Activated naive CD4-positive, alpha-beta T cell treated with anti-CD3 and anti-CD28 coated beads, Interleukin-2, amount 50 U/mL, for 16 hours (primary cell): ENCODE data around the gene SNRPF.
A peak's percentile ranks its signal among the peaks of the same experiment; 100 is the strongest.
"Not testable (repeated sequence)": the region's sequence is repeated elsewhere in the genome, so short reads cannot be mapped to it uniquely, and the experiment has no call there.

Experiments
- DNase-seq: peaks from one replicate; pipeline ENCODE4 v3.0.0-alpha.2; 2020

Gene SNRPF

DNA sequence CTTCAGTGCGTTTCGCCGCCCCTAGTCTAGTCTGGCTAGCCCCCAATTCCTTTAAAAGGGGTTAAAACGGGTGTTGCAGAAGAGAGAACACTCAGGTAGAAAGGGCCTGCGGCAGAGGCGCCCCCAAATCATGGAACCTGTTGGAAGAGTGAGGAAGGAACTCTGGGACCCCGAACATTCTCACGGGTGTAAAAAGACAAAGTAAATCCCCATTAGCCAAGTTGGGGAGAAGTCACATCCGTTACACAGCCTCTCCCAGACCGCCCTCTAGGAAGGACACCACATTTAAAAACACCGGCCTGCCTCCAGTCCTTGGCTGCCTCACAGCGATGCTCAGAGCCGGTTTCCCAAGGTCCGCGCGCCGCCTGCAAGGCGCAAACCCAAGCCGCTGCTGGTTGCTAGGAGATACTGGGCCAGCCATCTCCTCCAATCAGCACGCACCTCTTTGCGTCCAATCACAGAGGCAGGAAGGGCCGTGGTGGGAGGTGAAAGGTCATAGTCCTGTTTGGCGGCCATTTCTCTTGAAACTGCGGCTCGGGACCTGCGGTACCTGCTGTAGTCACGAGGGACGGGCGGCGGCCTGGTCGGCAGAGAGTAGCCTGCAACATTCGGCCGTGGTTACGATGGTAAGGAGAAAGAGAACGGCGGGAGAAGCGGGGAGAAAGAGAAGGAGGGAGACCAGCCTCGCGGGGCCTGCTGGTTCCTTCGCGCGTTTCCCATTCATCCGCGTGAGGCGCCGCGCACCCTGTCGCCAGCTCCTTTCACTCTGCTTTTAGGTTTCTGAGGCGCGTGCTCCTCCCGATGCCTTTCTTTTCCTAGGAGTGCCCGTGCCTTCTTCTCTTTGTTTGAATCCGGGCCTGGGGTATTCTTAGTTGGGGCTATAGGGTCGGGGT, at the start of gene SNRPF:
TSS of gene SNRPF (plus strand) at position 502 of the 893 bp plus-strand sequence. CDS start at position 624, 122 bp downstream.
- peak; percentile 89 for DNase-seq

DNA sequence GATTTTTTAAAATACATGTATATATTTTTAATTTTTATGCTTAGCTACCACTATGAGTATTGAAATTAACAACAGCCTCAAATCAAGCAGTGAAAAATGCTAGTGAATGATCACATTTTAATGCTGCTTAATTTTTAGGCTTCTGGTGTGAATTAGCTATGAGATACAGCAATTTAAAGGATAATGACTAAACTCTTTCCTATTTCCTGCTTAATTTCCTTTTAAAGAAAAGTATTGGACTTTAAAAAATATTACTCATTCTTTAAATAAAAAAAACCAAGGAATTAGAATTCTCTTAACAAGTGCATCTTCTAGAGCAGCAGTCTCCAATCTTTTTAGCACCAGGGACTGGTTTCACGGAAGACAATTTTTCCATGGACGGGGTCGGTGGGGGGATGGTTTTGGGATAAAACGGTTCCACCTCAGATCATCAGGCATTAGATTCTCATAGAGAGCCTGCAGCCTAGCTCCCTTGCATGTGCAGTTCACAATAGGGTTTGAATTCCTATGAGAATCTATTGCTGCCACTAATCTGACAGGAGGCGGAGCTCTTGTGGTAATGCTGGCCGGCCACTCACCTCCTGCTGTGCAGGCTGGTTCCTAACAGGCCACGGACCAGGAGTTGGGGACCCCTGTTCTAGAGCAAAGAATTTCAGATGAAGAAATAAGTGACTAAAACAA, 49.6 kb upstream of the SNRPF start:
- DNase-seq, result no peak

DNA sequence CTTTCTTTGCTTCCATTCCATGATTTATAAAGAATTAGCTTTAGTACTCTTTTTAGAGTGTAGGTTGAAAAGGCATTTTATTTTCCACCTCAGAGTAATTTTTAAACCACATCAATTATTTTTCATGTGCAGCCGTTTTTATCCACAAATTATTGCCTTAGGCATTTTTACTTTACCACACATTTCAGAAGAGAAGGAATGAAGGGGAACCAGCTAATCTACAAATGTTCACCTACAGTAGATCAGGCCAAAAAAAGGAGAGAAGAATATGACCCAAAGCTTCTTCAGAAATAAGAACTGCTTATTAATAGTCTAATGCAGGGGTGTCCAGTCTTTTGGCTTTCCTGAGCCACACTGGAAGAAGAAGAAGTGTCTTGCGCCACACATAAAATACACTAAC, 48.3 kb upstream of the SNRPF start:
- no peak for DNase-seq

DNA sequence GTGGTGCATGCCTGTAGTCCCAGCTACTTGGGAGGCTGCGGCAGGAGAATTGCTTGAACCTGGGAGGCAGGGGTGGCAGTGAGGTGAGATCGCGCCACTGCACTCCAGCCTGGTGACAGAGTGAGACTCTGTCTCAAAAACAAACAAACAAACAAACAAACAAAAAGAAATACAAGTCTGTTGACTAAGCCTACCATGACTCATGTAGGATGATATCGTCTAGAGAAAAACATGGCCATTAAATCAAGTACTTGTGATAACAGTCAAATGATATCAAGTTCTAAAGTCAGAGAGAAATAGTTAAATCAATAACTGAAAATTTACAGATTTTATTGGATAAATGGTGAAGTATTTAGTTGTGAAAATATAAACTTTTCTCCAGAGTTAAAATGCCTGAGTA, 46.6 kb upstream of the SNRPF start:
- not testable (repeated sequence) for DNase-seq

DNA sequence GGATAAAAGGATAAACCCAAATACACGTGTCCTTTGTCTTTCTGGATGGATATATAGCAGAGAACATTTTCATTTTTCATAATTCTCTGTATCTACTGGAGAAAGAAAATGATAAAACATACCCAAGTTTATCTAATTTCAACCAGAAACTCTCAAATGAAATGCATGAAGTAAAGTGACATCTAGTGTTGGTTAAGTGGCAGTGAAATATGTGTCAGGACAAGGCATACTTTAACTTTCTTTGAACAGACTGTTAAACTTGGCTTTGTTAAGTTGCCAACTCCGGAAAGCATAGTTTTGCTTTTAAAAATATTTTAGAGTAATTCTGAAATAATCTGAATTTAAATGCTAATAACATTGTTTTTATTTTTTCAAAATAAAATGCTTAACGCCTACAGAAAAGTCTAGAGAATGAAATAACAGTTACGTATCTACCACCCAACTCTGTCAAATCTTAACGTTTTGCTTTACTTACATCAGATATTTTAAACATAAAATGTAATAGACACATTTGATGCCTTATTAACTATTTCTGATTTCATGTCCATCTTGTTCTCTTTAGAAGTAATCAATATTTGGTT, 43.0 kb upstream of the SNRPF start:
- no peak for DNase-seq

DNA sequence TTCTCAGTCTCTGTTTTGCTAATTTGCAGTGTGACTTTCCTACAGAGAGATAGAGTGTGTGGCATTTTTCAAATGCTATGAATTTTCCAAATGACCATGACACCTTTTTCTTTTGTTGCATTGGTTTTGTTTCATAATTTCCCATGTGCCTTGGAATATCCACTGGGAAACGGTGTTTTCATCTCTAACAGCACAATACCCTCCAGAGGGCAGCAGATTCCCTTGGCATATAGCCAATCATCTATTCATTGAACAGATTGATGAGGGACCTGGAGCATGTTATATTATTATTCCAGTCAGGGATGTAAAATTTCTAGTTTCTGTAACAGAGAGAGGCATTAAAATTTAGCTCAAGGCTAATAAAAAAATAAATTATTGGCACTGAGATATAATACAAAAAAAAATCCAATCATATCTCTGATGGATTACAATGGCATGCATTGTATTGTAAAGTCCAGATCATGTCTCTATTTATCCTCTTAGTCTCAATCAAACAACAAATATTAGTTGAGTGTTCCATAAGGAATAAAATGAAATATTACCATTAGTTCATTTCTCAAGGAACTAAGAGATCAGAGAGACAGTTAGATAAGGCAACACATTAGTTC, 38.6 kb upstream of the SNRPF start:
- DNase-seq, result no peak

DNA sequence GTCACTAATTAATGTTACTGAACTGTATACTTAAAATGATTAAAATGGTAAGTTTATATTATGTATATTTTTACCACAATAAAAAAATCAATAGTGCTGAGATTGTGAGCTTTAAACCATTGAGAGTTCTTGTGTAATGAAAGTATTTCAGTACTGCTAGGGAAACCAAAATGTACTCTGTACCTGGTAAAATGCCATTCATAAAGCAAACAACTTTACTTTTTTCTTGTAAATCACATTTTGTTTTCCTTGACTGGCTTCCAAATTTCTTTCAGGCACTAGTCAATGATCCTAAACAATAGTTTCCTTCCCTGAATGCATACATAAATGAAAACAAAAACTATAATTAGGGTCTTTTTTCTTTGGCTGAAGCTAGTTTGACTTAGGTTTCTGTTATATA, 29.4 kb upstream of the SNRPF start:
- no peak for DNase-seq

DNA sequence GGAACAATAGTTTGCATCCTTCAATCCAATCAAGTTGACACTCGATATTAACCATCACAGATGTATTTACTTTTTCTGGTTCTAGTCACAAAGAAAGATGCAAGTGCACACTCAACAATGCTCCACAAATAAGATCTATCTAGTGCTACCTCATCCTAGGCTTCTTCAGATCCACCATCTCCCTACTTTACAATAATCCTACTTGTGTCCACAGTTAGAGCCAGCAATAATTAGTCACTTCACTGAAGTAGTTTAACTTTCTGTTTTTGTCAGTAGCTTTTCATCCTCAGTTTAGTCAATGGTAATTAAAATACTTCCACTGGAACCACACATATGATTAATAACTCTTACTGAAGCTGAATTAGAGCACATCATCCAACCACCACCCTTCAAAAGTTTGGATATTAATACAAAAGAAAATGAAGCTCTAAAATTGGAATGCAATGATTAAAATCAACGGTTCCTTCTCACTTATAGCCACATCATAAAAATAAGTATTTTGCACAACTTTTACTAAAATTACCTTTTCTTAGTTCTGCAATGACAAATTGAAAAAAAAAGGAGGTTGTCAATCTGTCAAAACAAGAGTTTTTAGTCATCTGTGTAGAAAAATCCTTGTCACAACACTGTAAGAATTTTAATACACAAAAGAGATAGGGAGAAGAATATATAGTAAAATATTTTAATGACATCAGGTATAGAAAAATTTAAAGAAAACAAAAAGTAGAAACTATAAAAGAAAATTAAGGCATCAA, 28.2 kb upstream of the SNRPF start:
- no peak for DNase-seq

DNA sequence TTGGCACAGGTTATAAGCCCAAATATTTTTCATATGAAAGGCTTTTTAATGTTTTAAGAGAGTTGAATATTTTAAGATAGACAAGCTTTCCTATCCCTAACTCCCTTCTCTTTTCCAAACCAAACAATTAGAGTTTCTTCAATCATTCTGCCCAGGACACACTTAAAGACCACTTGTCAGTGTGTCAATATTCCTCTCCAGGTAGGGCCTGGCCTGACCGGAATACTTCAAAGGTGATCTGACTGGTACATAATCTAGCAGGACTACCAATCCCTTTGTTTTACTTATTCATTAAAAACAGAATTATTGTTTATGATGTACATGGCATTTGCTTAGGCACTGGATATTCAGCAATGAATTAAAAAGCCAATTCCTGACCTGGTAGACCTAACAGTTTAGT, 24.2 kb upstream of the SNRPF start:
- DNase-seq, result no peak

DNA sequence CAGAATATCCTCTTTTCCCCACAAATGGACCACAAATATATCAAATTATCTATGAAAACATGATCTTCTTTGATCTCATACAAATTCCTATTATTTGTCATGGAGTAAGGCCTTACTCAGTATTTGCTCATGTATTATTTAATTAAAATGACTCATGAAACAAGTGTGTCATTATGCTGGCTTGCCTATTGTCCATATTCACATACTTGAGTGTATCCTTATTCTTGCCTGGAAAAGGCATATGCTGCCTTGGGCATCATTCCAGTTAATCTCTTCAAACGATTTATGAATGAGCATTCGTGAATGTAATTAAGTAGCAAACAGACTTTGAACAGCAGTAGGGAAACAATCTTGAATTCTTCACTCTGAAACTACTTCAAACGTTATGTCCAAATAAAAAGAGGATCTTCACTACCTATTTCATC, 22.6 kb upstream of the SNRPF start:
- no peak for DNase-seq

DNA sequence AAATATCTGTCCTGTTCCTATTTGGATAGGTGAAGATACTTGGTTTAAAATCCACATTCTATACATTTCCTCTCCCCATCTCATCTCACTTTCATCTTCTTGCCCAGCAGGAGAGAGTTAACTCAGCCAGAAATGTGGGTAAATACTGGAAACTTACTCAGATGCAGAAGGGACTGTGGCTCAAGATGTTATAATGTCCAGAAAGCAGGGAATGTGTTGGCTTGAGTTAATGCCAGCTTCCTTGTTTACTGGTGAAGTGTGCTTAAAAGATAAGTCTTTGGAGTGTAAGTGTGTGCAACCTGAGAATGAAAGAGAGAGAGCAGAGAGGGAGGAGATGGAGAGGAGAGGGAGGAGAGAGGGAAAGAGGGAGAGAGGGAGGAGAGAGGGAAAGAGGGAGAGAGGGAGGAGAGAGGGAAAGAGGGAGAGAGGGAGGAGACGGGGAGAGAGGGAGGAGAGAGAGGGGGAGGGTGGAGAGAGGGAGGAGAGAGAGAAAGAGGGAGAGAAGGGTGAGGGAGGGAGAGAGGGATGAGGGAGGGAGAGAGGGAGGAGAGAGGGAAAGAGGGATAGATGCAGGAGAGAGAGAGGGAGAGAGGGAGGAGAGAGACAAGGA, 22.0 kb upstream of the SNRPF start:
- no peak for DNase-seq

DNA sequence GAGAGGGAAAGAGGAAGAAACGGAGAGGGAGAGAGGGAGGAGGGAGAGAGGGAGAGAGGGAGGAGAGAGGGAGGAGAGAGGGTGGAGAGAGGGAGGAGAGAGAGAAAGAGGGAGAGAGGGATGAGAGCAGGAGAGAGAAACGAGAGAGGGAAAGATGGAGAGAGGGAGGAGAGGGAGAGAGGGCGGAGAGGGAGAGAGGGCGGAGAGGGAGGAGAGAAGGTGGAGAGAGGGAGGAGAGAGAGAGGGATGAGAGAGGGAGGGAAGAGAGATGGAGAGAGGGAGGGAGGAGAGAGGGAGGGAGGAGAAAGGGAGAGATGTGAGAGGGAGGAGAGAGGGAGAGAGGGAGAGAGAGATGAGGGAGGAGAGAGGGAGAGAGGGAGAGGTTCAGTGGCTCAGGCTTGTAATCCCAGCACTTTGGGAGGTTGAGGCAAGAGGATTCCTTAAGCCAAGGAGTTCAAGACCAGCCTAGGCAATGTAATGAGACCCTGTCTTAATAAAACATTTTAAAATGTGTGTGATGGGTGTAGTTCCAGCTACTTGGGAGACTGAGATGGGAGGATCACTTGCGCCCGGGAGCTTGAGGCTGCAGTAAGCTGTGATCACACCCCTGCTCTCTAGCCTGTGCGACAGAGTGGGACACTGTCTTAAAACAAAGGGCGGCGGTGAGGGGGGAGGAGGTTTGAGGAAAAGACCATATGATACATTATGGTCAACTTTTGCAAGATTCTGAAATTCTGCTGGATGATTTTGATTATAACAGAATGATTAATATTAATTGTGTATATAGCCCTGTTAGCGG, 21.3 kb upstream of the SNRPF start:
- no peak for DNase-seq

DNA sequence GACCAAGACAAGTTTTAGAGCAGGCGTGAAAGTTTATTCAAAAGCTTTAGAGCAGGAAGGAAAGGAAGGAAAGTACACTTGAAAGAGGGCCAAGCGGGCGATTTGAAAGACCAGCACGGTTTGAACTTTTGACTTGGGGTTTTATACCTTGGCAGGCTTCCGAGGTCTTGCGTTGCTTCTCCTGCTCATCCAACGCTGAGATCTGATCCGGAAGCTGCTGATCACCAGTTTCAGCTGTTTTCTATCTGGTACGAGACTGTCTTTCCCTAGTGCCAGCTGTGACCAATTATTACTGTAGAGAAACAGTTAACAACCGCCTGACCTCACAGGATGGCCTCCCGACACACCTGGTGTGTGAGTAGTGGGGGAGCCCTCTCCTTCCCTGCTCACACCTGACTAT, 20.6 kb upstream of the SNRPF start:
- no peak for DNase-seq

DNA sequence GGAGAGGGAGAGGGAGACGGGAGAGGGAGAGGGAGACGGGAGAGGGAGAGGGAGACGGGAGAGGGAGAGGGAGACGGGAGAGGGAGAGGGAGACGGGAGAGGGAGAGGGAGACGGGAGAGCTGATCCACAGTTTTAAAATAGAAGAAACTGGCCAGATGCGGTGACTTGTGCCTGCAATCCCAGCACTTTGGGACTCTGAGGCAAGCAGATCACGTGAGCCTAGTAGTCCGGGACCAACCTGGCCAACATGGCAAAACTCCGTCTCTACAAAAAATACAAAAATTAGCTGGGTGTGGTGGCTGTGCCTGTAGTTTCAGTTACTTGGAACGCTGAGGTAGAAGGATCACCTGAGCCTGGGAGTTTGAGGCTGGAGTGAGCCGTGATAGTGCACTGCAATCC, 16.3 kb upstream of the SNRPF start:
- DNase-seq, result not testable (repeated sequence)

DNA sequence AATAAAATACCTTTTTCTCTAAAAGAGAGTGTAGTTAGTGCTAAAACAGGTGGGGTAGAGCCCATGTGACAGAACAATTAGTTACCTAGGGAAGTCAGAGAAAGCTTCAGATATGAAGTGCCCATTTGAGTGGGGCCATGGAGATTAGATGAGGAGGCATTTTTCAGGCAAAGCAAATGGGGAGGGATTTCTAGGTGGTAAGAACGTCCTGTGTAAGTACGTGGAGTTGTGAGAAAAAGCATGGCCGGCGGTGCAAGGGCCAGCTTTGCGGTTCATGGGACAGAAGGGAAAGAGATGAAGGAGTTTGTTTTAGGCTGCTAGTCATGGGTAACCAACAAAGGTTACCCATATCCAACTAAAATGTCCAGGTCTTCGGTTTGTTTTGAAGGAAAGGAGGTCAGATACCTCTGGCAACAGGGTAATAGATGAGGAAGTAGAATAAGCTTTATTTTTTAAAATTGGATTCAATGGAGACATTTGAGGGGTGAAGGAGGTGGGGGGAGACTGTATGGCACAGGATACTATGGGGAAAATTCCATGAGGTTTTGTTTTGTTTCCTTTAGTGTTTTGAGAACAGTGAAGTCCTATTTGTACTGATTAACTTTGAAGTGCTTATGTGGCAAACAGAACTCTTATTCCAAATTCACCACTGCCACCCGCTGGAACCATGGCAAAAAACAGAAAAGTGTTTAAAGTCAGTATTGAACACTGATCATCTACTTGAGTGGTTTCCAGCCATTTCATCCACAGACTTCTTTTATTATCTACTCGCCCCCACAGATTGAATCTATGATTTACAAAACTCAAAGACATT, 10.0 kb upstream of the SNRPF start:
- DNase-seq, result no peak

DNA sequence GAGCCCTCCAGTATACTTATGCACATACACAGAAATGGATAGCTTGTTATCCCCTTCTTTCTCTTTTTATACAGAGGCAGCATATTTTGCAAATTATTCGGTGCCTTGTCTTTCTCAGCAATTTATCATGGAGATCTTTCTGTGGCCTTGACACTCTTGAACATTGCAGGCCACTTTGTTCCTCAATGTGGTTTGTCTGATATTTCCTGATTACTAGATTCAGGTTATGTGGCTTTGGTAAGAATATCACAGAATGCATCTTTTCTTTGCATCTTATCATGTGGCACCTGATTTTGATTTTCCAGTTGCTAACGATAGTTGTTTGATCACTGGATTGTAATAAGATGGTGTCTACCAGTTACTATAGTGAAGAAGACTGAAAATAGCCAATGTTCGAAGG, 7.1 kb upstream of the SNRPF start:
- DNase-seq, result no peak

DNA sequence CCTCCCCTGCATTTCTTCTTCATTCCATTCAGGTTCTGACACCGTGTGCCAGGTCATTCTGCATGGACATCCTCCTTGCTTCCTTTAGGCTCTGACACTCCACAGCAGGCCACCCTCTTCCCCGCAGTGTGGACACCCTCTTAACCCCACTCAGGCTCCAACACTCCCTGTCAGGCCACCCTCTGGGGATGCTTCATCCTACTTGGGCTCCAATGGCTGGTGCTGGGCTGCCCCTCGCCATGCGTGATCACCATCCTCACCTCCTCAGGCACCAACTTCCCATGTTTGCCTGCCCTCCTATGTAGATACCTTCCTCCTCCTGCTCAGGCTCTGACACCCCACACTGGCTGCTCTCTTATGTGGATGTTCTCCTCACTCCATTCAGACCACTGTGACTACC, 6.6 kb upstream of the SNRPF start:
- no peak for DNase-seq

DNA sequence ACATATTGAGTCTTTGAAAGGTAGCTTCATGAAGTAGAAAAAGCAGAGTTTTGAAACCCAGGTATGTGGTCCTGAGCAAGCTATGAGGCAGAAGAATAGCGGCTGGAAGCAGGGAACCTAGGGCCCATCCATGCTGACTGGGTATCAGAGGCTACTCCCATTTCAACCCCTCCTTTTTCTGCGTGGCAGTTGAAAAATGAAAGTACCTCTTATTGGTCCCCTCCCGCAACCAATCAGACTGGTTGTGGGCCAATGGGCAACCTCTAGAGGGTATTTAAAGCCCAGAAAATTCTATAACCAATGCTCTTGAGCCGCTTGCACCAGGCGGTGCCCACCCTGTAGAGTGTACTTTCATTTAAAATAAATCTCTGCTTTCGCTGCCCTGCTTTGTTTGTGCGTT, 1.6 kb upstream of the SNRPF start:
- no peak for DNase-seq

DNA sequence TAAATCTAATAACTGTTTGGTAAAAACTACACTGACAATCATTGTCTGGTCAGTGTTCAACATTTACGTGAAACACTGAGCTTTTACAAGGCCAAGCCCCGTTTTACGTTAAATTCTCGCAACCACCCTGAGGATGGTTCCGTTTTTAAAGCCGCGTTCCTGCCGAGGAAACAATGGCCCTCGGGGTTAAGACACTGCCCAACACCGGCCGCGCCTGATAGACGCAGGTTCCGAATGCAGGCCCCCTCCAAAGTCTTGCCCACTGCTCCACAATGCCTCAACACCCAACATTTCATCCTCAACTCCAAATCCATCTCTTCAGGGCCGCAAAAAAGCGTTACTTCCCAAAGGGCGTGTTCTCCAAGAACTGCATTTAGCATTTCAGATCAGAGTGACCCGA, 953 bp upstream of the SNRPF start:
- DNase-seq, result no peak

DNA sequence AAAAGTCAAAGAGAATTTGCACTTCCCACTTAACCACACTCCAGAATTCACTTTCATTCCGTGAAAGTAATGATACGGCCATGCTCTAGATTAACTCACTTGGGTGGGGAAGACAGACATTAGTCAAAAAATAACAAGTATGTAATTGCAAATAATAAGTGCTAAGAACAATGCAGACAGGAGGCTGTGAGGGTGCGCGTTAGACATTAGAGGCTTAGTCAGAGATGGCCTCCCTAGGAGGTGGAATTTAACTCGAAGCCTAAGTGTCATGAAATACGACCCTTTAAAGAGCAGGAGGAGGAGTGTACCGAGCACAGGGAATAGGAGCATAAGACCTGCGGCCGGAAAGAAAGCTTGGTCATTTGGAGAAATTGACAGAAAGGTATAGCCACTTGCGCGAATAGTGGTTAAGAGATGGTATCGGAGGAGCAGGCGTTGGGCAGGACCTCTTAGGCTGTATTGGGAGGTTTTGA, 628 bp downstream of the SNRPF start:
- DNase-seq, result peak; percentile 16
